GM19324 (cell line): ENCODE measurements around the gene SDK1.

ENCODE experiments used
- ATAC-seq: cut with Tn5 transposase; IDR thresholded peaks from one replicate; pipeline ENCODE4 v1.9.1; 2021; ENCODE audit warnings: mild to moderate bottlenecking, moderate library complexity; ENCODE audit not compliant: unreplicated experiment, low FRiP score

SDK1 gene

DNA sequence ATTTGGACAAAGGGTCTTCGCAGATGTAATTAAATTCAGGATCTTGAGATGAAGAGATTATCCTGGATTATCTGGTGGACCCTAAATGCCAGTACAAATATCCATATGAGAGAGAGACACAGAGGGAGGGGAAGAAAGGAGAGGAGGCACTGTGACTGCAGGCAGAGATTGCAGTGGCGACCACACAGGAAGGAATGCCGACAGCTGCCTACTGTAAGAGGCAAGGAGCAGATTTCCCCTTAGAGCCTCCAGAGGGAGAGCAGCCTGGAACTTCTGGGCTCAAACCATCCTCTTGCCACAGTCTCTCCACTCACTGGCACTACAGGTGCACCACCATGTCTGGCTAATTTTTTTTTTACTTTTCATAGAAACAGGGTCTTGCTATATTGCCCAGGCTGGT is 152.3 kb downstream of the SDK1 start:
- no peak for ATAC-seq

DNA sequence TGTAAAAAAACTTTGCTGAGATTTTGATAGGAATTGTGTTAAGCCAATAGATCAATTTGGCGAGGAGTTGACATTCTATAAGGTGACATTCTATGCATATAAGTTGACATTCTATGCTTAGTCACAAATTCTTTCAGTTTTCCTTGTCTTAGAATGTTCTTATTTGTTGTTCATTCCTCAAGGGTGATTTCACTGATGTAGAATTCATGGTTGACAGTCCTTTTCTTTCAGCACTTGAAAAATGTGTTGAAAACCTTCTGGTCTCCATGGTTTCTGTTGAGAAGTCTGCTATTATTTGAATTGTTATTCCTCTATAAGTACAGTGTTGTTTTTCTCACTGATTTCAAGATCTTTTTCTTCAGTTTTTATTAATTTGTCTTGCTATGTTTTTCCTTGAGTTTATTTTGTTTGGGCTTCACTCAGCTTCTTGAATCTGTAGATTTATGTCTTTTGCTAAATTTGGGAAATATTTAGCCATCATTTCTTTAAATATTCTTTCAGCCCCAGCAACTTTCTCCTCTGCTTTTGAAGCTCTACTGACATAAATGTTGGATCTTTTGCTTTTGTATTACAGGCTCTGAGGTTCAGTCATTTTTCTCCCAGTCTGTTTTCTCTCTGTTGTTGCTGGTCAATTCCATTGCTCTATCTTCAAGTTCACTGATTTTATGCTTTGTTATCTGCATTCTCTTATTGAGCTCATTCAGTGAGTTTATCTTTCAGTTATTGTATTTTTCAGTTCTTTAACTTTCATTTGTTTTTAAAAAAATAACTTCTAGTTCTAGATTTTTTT is 154.9 kb downstream of the SDK1 start:
- ATAC-seq, result no peak

DNA sequence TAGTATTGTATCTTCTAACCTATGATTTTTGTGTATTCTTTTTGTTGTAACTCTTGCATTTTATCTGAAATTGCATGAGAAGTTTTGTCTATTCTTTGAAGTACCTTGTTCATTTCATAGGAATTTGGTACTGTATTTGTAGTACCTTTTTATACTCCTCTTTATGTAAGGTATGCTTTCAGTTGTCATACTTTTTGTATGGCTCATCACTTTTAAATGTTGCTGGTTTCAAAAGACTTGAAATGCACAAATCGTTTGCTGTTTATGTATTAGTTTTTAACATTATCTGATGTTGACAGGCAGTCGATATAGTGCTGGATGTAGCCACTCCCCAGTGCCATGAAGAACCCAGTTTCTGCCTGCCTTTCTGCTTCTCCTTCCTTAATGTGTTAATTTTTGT is 158.1 kb downstream of the SDK1 start:
- no peak for ATAC-seq

DNA sequence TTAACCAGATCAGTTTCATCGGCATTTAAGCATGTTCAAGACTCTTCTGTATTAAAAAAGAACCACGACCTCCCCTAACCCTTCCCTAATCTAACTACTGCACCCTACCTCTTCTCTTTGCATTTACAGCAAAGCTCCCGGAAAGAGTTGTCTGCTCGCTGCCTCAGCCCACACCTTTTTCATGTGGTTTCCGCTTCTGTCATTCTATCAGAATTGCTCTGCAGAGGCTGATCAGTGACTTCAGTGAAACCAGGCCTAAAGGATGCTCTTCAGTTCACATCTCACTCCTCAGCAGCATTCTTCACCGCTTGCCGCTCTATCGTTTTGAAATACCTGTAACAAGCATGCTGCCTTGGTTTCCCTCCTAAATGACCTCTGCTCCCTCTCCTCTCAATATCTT is 160.9 kb downstream of the SDK1 start:
- no peak for ATAC-seq

DNA sequence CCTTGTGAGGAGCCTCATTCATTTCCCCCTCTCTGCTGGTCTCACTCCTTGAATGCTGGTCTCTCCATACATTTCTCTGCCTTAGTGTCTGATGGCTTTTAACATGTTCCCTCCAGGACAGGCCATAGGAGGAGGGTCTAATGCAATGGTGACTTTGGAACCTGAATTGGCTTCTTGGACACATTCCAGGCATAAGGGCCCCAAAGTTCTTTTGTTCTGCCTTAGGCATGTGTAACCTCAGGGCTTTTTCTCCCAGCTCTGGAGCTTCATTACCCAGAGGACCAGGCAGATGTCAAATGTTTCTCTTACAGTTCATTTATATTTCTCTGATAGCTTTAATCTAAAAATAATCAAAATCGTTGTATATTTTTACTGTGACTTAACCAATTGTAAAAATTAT is 162.6 kb downstream of the SDK1 start:
- ATAC-seq, result no peak

DNA sequence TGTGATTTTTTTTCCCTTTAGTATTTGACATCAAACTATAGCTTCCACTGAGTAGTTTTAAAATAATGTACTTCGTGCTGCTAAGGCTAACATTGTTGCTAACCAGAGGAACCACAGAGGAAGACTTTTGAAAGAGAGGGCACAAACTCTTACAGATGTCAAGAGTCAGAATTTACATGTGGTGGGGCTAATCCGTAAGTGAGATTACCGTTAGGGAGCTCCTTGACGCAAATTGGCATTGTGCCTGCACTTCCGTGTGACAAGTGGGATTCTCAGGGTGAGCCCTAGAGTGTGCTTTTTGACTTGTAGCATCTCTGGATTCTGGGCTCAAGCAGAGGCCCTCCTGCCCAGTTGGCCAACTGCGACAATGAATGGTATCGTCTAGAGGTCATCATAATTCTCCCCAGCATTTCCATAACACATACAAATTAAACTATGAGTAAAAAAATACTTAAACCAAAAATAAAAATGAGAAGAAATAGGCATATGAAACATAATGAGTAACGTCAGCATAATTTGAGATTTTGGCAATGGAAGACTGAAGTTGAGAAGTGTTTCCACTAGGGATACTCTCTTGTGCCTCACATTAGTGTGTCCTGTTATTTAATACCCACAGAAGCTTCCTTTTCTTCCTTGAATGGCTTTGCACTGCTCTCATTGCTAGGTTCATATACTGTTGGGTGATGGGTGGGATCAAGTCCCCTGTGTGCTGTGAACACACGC is 164.0 kb downstream of the SDK1 start:
- ATAC-seq, result no peak

DNA sequence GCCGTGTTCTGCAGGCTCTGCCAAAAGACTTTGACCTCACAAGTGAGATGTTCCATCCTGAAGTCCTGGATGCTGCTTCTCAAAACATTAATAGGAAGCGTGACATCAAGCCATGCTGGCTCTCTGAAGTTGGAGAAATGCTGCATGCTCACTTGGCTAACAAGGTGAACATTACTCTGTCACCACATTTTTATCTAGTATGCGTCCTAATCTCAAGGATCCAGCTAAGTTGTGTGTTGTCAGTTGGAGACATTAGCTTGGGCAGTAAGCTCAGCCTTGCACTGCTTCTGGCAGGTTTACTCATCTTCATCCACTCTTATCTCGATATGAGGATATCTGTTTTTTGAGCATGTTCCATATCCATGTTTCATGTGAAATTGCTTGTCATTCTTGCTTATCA is 165.2 kb downstream of the SDK1 start:
- ATAC-seq, result no peak

DNA sequence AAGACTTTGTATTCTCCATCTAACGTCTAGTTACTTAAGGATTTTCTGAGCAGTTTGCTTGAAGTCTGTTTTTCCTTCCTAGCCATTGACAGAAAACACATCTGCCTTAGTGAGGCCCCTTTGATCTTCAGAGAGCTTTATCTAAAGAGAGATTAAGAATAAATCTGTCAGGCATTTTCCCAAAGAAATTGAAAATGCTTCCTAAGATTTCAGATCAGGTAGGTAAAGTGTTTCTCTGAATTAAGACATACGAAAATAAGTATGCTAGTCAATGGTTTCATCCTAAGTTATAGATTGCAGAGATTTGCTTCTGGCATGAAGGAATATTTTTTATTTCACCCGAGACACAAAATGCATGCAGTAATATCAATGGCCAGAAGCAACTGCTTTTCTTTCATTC is 168.6 kb downstream of the SDK1 start:
- no peak for ATAC-seq

DNA sequence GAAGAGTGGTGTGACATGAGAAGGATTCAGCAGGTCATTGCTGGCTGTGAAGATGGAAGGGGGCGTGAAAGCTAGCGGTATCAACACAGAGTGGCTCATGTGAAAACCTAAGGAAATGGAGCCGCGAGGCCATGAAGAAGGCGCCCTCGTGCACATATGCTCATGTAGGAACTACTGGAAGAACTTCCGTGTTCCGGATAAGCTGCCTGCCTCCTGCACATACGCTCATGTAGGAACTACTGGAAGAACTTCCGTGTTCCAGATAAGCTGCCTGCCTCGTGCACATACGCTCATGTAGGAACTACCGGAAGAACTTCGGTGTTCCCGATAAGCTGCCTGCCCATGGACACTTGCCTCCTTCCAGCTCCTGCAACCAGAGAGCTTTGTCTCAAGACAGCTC is 179.1 kb downstream of the SDK1 start:
- ATAC-seq, result no peak

DNA sequence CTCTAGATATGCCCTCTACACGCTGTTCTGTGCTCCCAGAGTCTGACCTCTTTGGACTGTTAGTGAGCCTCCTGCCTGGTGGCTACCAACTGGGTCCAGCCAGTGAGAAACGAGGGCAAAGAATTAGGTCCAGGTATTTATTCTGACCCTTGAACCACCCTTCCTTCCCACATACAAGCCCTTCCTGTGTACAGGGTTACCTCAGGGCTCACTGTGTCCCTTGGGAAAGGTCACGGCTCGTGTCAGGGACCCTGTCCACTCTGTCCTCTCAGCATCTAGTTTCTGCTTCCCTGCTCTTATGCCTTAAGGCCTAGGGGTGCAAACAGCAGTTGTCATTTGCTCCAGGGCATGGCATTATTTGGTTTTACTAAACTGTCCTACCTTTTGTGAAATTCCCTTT is 180.4 kb downstream of the SDK1 start:
- ATAC-seq, result no peak

DNA sequence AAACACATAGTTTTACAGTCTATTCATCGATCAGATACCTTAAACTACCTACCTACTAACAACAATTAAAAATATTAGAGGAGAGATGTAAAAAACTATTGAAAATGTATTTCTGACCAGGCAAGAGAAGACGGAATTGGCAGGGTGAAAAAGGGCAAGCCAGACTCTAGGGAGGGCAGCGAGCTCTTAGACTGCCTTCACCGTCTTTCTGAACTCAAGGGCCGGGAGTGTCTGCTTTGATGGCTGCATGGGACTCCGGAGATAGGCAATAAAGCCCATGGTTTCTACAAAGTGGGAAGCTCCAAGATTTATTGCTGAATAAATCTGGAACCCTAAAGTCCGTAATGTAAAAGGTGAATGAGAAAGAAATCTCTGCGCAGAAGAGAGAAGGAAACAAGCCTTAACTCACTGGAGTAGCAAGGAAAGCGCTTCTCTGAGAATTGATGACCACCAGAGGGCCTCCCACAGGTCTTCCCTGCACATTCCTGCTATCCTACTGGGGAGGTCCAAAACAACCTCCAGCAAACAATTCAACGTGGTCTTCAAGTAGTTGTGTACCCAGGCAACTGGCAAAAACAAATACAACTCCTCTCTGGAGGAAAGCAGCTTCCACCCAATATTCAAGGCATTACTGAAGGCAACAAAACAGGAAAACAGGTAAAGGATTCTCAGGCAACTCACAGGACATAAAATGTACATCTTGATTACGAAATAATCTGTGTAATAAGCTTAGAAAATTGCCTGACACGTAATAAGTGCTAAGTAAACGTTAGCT is 181.3 kb downstream of the SDK1 start:
- no peak for ATAC-seq

DNA sequence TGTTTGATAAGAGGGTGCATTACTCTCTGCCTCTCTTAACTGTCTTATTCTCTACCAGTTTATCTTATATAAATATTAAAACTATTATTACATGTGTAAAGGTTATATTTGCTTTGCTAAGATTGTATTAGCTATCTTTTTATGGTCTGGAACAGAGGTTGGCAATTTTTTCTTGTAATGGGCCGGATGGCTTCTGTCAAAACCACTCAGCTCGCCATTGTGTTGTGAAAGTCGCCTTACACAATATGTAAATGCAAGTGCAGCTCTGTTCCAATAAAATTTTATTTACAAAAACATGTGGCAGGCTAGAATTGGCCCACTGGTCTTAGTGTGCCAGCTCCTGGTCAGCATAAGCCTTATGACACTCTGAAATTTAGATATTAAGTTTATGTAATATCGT is 185.8 kb downstream of the SDK1 start:
- no peak for ATAC-seq

DNA sequence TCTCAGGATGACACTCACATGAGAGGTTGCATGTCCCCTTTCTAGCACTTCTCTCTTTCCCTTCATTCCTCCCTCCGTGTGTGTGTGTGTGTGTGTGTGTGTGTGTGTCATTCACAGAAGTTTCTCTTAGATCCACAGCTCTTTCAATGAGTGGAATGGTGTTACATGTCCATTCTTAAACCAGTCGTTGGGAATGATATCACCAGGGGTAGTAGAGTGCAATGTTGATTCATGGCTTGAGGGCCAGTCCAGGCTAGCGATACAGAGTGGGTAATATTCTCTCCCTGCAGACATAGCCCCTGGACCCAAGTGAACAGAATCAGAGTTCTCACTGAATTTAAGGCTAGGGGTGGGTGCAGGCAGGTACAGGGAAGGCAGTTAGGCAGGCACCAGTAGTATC is 187.8 kb downstream of the SDK1 start:
- no peak for ATAC-seq

DNA sequence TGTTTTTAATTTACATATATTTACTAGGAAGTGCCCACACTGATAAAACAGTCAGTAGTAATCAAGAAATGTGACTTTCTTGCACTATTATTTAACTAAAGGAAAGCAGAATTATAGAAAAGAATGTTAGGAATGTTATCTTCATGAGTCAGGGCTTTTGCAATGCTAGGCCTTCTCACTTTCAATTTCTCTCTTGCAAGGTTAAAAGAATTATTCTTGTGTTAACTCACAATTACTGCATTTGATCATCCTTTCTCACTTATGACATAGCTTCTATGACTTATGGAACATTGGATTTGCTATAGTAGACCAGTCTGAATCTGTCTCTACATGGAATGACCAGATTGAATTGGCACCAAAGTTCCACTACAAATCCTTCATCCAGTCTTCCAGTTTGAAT is 192.4 kb downstream of the SDK1 start:
- no peak for ATAC-seq

DNA sequence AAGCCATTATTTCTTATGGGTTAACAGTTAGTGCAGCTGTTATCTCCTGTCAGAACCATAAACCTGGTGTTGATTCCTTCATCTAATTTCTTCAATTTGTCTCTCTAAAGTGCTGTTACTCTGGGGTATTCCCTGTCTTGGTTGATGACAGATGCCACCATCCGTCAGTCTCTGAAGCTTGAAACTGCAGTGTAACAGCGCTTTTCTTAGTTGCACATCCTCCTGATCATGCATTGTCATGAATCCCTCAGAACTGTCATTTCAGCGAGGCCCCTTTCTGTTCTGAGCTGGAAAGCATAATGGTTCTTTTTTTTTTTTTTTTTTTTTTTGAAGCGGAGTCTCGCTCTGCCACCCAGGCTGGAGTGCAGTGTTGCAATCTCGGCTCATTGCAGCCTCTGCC is 193.9 kb downstream of the SDK1 start:
- ATAC-seq, result no peak

DNA sequence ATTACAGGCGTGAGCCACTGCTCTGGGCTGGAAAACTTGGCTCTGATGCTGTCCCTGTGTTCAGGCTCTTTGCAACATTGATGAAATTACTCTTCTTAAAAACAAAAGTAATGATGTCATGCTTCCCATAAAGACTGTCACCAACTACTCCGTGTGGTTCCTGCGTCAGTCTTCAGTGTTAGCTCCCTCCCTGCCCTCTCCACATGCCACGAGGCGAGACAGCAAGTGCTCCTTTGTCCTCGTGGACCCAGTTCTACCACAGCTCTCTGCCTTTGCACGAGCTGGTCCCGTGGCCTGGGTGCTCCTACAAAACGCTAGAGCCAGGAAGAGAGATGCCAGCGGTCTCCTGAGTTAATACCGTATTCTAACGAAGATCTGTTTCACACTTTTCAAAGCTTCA is 194.5 kb downstream of the SDK1 start:
- ATAC-seq, result no peak

DNA sequence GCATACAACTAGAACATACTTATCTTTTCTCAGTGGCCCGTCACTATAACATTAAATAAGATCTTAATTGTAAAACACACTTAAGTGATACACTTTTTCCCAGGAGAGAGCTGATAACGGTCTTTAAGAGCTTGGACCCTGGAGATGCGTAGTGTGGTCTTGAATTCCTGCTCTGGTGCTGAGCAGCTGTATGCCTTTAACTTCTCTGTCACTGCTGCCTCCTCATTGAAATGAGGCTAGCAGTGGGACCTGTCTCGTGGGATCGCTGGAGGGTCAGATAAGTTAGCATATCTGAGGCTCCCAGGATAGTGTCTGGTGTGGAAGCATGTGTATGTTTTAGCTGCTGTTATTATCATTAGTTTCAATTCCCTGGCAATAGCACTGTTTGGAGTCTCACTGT is 194.9 kb downstream of the SDK1 start:
- ATAC-seq, result no peak

DNA sequence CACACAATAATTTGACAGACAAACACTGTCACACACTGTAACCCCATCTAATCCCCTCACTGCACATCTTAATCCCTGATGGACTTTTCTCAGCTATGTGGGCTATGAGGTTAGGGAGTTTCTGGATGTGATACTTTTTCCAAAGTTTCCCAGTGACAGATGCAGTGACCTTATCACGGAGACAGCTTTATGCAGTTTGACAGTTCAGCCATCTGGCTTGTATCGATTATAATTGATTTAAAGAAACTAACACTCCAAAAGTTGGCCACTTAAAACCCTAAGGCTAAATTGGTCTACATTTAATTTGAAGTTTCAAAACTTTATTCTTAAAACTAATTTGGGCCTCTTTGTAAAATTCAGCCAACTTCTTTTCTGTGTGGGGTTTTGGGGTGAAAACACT is 196.7 kb downstream of the SDK1 start:
- ATAC-seq, result no peak

DNA sequence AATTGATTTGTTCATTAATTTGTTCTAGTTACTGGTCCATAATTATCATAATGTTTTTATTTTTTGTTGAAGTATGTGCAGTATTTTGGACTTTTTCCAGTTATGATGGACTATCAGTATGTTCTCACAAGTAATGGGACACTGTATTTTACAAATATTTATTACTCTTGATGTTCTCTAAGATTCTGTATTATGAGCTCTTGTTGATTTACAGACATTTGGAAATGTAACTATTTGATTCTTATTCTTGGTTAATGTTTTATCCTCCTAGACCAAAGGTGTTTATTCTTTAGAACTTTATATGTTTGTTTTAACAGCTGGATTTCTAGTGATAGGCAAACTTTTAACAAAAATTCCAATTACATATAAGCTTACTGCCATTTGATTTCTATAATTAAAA is 200.6 kb downstream of the SDK1 start:
- ATAC-seq, result no peak

DNA sequence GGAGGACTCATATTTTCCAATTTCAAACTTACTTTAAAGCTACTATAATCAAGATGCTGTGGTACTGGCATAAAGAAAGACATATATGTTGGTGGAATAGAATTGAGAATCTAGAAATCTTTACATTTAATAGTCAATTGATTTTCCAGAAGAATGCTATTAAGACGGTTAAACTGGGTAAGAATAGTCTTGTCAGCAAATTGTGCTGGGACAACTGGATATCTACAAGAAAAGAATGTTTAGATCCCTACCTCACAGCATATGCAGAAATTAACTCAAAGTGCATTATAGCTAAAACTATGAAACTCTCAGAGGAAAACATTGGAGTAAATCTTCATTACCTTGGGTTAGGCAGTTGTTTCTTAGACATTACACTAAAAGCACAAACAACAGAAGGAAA is 203.3 kb downstream of the SDK1 start:
- ATAC-seq, result no peak
